ENCODE measurements around the gene TDRD9.

The TDRD9 gene

DNA sequence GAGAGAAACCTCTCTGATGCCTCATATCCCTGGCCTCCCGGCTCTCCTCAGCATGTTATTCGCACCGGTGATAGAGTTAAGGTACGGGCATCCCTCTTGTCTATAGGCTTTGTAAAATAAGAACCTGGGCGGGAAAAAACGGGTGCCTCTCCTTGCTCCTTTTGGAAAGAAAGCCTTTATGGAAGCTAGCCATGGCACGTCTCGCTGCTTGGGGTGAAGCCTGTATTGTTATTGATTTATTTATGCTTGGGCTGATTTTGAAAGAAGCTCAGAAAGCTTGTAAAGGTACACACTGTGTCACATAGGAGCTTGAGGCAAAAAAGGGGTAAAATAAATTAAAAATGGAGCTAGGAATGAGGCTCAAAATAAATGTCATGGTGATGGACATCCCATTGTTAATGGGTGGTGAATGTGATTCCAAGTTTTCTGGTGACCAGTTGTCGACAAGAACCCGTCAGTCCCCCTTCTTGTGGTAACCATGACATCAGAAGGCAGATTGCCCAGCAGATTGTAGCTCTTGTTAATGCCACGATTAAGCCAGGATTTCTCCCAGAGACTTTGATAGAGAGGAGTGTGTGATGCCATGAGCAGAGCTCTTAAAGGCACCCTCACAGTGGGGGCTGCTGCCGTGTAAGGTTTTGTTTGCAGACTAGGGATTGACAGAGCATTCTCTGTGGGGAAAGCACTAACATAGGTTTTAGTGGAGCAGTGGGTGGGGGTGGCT, 106.9 kb downstream of the TDRD9 start:
- no peak for DNase-seq

- DNase-seq, result no peak
These were observed 108.0 kb downstream of the TDRD9 start for GRCh38 chr14:104036212-104036611.

DNA sequence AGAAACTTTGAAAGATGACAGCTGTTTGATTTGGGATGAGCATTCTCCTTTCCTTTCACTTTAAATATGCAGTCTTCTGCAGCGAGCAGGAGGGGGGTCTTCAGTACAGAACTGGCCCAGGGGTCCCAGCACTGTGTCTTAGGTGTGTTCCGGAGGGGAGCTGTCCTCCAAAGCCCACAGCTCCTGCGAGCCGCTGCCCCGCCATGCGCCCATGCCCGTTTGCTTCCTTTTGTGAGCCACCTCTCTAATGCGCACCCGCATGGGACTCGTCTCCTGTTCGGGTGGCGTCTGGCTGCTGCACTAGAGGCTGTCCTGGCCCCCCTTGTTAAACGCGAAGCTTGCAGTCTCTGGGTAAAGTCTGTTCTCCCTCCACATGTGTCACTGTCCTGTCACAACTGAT, 108.8 kb downstream of the TDRD9 start:
- DNase-seq, result no peak

DNA sequence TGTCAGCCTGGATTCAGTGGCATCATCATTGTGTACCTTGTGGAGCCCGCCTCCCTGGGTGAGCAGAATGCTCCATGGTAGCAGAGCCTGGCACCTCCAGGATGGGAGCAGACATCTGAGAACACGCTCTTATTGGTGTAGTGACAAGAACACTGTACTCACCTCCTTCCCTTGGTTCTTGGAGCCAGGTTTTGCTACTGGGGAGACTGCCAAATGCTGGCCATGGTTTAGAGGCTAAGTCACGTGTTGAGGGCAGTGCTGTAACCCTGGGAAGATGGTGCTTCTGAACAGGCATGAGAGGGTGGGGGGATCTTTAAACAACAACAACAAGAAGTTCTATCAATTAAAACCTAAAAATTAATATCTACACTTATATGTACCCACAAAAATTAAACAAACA, 109.6 kb downstream of the TDRD9 start:
- no peak for DNase-seq

GRCh38 chr14:104039214-104039613, 111.0 kb downstream of the TDRD9 start:
- DNase-seq, result no peak

- no peak for DNase-seq
These were observed 112.3 kb downstream of the TDRD9 start for GRCh38 chr14:104040539-104040938.

GRCh38 chr14:104041430-104042104, 113.3 kb downstream of the TDRD9 start:
- no peak for DNase-seq

DNA sequence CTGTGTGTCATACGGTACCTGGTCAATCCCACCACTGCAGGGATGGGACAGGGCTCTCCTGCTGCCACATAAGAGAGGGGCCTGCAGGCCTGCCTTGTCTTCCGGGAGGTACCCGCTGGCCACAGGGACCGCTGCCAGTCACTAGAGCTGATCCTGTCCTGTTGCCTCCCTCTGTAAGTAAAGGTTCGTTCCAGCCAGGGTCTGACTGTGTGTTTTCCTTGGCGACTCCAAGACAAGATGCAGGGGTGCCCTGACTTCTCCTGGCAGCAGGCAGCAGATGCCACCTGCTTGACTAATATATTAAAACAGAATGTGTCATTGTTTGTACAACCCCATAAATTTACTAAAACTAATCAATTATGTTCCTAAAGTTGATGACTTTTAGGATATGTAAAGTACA, 115.8 kb downstream of the TDRD9 start:
- no peak for DNase-seq

DNA sequence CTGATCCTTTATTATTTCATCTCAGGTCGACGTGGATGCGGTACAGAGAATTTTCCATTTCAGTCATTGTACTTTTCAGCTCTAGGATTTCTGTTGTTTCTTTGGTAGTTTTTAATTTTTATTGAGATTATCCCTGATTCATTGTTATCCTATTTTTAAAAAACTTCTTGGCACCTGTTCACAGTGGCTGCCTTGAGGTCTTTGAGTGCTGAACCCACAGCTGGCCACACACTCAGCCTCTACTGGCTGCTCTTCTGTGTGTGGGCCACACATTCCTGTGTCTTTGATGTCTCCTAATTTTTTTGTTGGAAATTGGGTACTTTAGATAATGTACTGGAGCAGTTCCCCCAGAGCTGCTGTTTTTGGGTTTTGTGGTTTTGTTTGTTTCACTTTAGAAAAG, 119.5 kb downstream of the TDRD9 start:
- no peak for DNase-seq

DNA sequence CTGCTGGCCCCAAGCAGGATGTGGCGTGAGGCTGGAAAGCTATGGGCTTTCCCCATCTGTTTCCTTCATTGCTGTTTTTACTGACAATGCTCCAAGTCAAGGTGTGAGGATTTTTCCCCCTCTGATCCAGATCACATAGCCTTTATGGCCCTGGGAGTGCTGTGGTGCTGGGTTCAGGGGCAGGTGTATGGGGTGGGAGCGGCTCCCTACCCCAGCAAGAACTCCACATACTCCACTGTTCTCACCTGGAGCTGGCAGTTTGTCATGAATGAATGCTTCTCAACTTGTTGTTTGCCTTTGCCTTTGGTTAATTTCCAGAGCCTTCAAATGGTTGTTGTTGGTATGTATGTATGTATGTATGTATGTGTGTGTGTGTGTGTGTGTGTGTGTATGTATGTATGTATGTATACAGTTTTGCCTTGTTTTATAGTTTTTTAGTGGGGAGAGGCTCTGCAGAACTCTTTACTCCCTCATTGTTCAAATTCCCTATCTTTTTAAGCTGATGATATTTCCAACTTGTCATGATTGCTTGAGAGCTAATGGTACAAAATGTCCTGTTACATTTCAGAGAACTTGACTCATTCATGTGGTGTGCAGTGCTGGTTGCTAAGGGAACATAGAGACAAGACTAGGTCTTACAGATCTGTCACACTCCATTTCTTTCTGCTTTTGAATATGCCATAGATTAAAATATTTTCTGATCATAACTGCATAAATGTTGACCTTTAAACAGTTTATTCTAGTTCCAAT, 120.7 kb downstream of the TDRD9 start:
- DNase-seq, result no peak

DNA sequence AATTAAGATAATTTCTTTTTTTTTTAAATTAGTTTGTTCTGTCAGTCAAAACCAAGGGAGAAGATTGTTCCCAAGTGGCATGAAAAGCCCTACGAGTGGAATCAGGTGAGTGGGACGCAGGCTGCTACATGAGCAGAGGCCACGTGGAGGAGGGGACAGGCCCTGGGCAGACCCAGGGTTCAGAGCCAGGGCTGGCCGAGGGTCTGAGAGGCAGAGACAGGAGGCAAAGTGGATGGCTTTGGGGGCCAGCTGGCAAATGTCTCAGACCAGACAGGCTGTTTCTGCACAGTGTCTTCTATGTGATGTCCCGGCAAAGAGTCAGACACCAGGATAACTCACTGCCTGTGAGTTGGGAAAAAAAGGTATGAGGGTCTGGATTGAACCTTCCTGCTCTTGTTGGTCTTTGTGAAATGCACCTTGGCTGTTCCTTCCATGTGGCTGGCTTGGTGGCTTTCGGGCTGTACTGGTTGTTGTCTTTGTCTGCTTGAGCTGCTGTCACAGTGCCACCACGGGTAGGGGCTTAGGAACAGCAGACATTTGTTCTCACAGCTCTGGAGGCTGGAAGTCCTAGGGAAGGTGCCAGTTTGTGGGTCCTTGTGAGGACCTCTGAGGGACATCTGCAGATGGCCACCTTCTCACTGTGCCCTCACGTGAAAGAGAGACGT, 121.5 kb downstream of the TDRD9 start:
- DNase-seq, result no peak

GRCh38 chr14:104051092-104051813, 123.0 kb downstream of the TDRD9 start:
- DNase-seq, result no peak

DNA sequence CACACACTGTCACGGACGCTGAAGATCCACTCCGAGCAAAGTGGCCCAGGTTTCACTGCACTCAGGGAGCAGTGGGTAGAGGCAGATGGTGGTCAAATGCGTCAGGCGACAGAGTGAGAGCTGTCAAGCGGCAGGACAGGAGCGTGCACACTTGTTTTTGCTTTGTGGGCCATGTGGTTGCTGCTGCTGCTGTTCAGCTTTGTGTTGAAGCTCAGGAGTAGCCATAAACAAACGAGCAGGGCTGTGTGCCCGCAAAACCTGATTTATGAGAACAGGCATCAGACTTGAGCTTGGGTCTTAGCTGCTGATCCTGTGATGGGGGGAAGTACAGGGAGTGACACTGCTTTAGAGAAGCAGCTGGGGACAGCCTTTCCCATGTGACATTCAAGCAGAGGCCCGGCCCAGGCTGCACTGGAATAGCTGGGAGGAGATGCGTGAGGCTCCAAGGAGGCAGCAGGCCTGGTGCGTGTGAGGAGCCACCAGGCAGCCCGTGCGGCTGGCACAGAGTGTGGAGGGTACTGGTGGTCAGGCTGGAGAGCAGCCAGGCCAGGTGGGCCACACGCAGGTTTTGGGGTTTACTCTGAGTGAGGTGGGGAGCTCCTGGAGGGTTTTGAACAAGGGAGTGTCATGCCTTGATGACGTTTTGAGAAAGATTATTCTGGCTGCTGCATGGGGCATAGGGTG, 126.1 kb downstream of the TDRD9 start:
- DNase-seq, result no peak

GRCh38 chr14:104062281-104062680, 134.0 kb downstream of the TDRD9 start:
- no peak for DNase-seq

GRCh38 chr14:104064003-104064402, 135.7 kb downstream of the TDRD9 start:
- DNase-seq, result no peak

DNA sequence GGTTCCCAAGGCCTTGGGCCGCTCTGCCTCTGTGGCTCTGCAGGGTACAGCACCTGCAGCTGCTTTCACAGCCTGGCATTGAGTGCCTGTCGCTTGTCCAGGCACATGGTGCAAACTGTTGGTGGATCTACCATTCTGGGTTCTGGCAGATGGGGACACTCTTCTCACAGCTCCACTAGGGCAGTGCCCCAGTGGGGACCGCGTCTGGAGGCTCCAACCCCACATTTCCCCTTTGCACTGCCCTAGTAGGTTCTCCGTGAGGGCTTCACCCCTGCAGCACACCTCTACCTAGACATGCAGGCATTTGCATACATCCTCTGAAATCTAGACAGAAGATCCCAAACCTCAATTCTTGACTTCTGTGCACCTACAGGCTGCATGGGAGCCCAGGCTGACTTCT, 138.0 kb downstream of the TDRD9 start:
- DNase-seq, result no peak

DNA sequence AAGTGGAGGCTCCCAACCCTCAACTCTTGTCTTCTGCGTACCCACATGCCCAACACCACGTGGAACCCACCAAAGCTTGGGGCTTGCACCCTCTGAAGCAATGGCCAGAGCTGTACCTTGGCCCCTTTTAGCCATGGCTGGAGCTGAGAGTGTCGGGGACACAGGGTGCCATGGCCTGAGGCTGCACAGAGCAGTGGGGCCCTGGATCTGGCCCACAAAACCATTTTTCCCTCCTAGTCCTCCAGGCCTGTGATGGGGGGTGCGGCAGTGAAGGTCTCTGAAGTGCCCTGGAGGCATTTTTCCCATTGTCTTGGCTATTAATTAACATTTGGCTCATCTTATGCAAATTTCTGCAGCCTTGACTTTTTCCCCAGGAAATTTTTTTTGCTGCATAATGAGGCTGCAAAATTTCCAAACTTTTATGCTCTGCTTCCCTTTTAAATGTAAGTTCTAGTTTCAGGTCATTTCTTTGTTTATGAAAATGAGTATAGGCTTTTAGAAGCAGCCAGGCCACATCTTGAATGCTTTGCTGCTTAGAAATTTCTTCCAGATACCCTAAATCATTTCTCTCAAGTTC, 138.6 kb downstream of the TDRD9 start:
- DNase-seq, result no peak

DNA sequence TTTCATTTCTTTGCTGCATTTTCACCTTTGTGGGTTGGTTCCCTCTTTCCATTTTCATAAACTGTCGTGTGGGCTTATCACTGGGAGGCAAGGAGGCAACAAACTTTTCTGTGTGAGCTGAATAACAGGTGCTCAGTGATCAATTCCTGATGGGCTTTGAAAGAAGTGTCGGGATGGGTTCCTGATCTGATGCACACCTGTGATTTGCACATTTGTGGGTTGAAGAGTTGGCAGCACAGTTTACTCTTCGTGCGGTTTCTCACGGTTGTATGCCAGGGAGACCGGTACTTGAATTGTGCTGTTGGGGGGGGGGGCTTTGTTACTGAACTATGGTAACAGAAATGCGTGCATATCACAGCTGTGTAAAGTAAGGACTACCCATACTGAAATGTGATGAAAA, 141.3 kb downstream of the TDRD9 start:
- DNase-seq, result no peak

DNA sequence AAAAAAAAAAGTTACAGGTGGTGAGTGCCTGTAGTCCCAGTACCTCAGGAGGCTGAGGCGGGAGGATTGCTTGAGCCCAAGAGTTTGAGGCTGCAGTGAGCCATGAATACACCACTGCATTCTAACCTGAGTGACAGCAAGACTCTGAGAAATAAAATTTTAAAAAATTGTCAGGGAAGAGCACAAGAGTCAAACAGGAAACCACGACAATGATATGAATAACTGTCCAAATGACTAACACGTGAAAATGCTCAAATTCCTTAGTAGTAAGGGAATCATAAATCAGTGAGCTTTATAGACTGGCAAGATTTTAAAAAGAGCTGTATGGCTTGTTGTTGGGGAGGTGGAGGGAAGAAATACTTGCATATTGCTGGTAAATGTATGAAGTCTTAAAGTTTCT, 144.3 kb downstream of the TDRD9 start:
- no peak for DNase-seq

GRCh38 chr14:104073764-104074163, 145.5 kb downstream of the TDRD9 start:
- no peak for DNase-seq

GRCh38 chr14:104075530-104076151, 147.4 kb downstream of the TDRD9 start:
- no peak for DNase-seq
